ENCODE data around the gene DMBX1. TPM values are rescaled to one million over a fixed set of nuclear protein-coding genes. Genes with fewer than 3 reads are reported as not detected.

DMBX1 gene
- total and polyA plus RNA-seq, 3 donors from 2014 or later, result 1.1 to 2.0 (median 1.7) TPM

DNA sequence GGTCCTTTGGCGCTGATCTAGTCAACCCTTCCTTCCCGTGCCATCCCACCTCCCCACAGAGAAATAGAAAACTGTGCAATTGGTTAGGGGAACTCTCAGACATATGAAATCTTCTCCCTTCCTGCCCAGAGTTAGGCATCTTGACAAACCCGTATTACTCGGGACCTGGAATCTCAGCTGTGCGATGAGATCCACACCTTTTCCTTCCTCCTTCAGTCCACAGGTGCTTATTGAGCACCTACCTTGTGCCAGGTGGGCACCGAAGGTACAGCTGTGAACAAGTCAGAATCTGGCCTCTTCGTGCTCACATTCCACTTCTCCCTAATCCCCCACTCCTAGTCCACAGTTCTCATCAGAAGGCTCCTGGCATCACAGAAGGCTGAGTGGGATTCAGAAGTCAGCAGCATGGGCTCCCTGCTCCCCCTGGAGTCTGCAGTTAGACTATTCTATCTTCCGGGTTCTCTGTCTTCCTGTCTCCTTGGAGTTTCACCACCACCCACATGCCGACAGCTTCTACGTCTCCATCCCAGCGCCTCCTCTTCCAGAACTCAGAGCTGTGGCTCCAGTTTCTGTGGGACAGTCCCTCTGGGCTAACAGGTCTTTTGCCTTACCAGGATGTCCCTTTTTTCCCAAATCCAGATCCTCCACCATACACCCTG lies 38.8 kb downstream of the DMBX1 start:
- Histone ChIP-seq H3K4me1 (no peaks in the 10 kb centered on the region), H3K9me3 (no peaks in the 10 kb centered on the region), H3K27me3 (no peaks in the 10 kb centered on the region), H3K4me3 (no peak overlapping the region), H3K36me3 (ENCODE audit: low read depth, missing control alignments) (no peaks in the 10 kb centered on the region), H3K27ac (no peak overlapping the region)
- intact Hi-C loops (cut with DNase I; ENCODE audit: low total_unique reads), result loop anchor here (10.0 kb wide), 2 partner anchors 84 to 124 kb away; no protein-coding TSS in a partner anchor
- no peak for DNase-seq
- 49 to 53% methylated on average over 11 of the region's 11 CpGs for WGBS, 2 donors
- TF ChIP-seq, protein P1, sequence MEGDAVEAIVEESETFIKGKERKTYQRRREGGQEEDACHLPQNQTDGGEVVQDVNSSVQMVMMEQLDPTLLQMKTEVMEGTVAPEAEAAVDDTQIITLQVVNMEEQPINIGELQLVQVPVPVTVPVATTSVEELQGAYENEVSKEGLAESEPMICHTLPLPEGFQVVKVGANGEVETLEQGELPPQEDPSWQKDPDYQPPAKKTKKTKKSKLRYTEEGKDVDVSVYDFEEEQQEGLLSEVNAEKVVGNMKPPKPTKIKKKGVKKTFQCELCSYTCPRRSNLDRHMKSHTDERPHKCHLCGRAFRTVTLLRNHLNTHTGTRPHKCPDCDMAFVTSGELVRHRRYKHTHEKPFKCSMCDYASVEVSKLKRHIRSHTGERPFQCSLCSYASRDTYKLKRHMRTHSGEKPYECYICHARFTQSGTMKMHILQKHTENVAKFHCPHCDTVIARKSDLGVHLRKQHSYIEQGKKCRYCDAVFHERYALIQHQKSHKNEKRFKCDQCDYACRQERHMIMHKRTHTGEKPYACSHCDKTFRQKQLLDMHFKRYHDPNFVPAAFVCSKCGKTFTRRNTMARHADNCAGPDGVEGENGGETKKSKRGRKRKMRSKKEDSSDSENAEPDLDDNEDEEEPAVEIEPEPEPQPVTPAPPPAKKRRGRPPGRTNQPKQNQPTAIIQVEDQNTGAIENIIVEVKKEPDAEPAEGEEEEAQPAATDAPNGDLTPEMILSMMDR (IDR thresholded peaks at IDR 0.05), result no peak
- TF ChIP-seq POLR2A (IDR thresholded peaks at IDR 0.05), result no peak

DNA sequence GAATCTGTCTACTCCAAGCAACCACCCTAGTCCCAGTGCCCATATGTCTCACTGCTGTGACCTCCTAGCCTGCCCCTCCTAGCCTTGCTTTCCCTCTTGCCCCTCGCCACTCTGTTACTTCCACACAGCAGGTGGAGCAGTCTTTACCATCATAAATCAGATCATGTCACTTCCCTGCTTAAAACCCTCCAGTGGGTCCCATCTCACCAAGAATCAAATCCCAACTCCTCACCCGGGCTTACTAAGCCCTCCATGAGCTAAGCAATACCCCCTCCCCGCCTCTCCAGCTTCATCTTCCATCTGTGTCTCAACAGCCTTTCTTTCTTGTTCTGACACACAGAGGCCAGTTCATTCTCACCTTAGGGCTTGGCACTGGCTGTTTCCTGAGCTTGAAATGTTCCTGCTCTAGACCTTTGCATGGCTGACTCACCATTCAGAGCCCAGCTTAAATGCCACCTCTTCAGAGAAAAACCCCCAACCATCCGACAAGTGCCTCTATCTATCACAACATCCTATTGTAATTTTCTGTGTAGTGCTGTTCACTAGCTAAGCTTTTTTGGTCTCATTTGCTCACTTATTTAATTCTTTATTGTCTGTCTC lies 39.5 kb downstream of the DMBX1 start:
- no peaks in the 10 kb centered on the region for H3K9me3 ChIP-seq
- TF ChIP-seq, protein P1 (IDR thresholded peaks at IDR 0.05), result no peak
- no peak for TF ChIP-seq POLR2A (IDR thresholded peaks at IDR 0.05)
- no peak for DNase-seq
- H3K4me1 ChIP-seq, result no peaks in the 10 kb centered on the region
- no peak overlapping the region for H3K4me3 ChIP-seq
- WGBS, 2 donors, result 70 to 82% methylated on average over 4 of the region's 4 CpGs
- no peaks in the 10 kb centered on the region for H3K36me3 ChIP-seq (ENCODE audit: low read depth, missing control alignments)
- no peak overlapping the region for H3K27ac ChIP-seq
- H3K27me3 ChIP-seq, result no peaks in the 10 kb centered on the region
- intact Hi-C loops (cut with DNase I; ENCODE audit: low total_unique reads), result loop anchor here (10.0 kb wide), 2 partner anchors 84 to 124 kb away; no protein-coding TSS in a partner anchor

DNA sequence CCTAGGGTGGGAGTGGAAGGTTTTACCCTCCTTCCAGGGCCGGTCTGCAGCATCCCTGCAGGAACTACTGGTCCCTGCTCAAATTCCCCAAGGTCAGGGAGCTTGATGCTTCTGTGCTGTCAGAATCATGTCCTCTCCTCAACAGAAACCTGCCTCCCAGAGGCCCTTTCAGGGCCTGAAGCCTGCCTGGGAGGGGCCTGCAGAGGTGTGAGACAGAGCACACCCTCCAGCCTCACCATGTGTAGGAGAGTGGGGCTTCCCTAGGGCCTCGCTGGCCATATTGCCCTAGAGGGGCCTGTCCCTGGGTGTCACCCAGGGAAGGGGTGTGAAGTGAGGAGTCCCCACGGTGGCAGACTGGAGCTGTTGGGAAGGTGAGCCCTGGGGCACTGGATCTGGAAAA lies 40.7 kb downstream of the DMBX1 start:
- H3K36me3 ChIP-seq (ENCODE audit: low read depth, missing control alignments), result no peaks in the 10 kb centered on the region
- H3K9me3 ChIP-seq, result no peaks in the 10 kb centered on the region
- H3K4me3 ChIP-seq, result no peak overlapping the region
- intact Hi-C loops (cut with DNase I; ENCODE audit: low total_unique reads), result loop anchor here (5.0 kb wide), 1 partner anchor 192 kb away; no protein-coding TSS in a partner anchor
- DNase-seq, result no peak
- H3K4me1 ChIP-seq, result no peaks in the 10 kb centered on the region
- no peaks in the 10 kb centered on the region for H3K27me3 ChIP-seq
- WGBS, 2 donors, result 71 to 82% methylated on average over 3 of the region's 3 CpGs
- TF ChIP-seq POLR2A (IDR thresholded peaks at IDR 0.05), result no peak
- TF ChIP-seq, protein P1 (IDR thresholded peaks at IDR 0.05), result no peak
- no peak overlapping the region for H3K27ac ChIP-seq

DNA sequence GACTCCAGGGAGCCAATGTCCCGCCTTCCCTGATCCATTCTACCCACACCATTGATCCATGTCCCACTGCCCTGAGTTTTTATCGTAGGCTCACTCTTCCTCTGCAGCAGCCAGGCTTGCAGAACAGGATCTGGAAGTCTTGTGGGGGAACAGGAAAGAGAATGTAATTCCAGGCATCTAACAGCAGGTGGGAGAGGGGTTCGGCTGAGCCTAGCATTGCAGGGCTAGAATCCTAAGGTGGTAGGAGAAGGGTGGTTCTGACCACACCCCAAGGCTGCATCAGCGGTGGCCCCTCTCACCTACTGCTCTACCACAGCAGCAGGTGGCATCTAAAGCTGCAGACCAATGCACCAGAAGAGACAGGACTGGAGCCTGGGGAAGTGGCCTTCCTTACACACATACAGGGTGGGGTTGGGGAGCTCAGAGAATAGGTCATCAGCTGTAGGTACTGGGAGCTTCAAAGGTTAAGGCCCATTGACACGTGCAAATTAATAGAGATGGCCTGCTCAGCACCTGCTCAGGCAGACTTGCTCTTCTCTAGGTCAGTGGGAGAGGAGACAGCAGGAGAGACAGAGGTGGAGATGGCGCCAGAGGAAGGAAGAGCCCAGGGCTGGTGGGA lies 41.3 kb downstream of the DMBX1 start:
- intact Hi-C loops (cut with DNase I; ENCODE audit: low total_unique reads), result loop anchor here (5.0 kb wide), 1 partner anchor 191 kb away; no protein-coding TSS in a partner anchor
- no peaks in the 10 kb centered on the region for H3K27me3 ChIP-seq
- H3K4me3 ChIP-seq, result no peak overlapping the region
- H3K4me1 ChIP-seq, result no peaks in the 10 kb centered on the region
- 64 to 69% methylated on average over 5 to 6 of the region's 6 CpGs for WGBS, 2 donors
- no peaks in the 10 kb centered on the region for H3K9me3 ChIP-seq
- TF ChIP-seq, protein P1 (IDR thresholded peaks at IDR 0.05), result no peak
- TF ChIP-seq POLR2A (IDR thresholded peaks at IDR 0.05), result no peak
- H3K36me3 ChIP-seq (ENCODE audit: low read depth, missing control alignments), result no peaks in the 10 kb centered on the region
- no peak overlapping the region for H3K27ac ChIP-seq
- DNase-seq, result no peak
